ENCODE measurements around the gene FLAD1. TPM values are rescaled to one million over a fixed set of nuclear protein-coding genes. Genes with fewer than 3 reads are reported as not detected.
A peak's percentile ranks its signal among the peaks of the same experiment; 100 is the strongest.

FLAD1 gene
- total RNA-seq, 1 experiment from 2014 or later = 97.0 TPM

- Histone ChIP-seq H2BK5ac (ENCODE audit: insufficient read length, low read length) (no peak overlapping the region), H3T11ph (ENCODE audit: low read length) (no peak overlapping the region), H3K23ac (ENCODE audit: insufficient read length, low read depth, low read length) (no peak overlapping the region), H3K9ac (ENCODE audit: extremely low read depth, insufficient read length, low read length) (no peak overlapping the region), H3K23me2 (ENCODE audit: insufficient read length, low read depth, low read length, poor library complexity, severe bottlenecking) (peaks cover 4% of the 10 kb centered on the region), H3K4me2 (ENCODE audit: insufficient read depth, insufficient read length, low read length) (no peak overlapping the region), H3K14ac (ENCODE audit: insufficient read depth, low read length) (no peak overlapping the region), H4K5ac (ENCODE audit: insufficient read length, low read depth, low read length) (no peak overlapping the region), H3K4me1 (ENCODE audit: insufficient read depth, low read length) (no peaks in the 10 kb centered on the region; the same call in 1 of the 2 replicates), H4K91ac (ENCODE audit: insufficient read length, low read depth, low read length) (no peak overlapping the region), H2AK5ac (ENCODE audit: insufficient read length, low read length) (no peak overlapping the region), H2BK20ac (ENCODE audit: low read depth, low read length, poor library complexity, severe bottlenecking) (no peak overlapping the region), H2BK15ac (ENCODE audit: low read depth, low read length) (no peak overlapping the region), H3K4ac (ENCODE audit: low read depth, low read length) (no peak overlapping the region), H2BK12ac (ENCODE audit: insufficient read length, low read depth, low read length) (no peak overlapping the region), H3K9me3 (ENCODE audit: control insufficient read depth, low read depth, low read length) (no peaks in the 10 kb centered on the region), H2BK120ac (ENCODE audit: low read depth, low read length, poor library complexity, severe bottlenecking) (no peak overlapping the region), H4K20me1 (ENCODE audit: control insufficient read depth, insufficient read depth, insufficient read length) (no peaks in the 10 kb centered on the region), H3K27me3 (ENCODE audit: insufficient read depth, low read length) (no peaks in the 10 kb centered on the region), H4K8ac (replicated peaks; ENCODE audit: insufficient read length, low read depth, low read length) (no peak overlapping the region), H2AFZ (ENCODE audit: low read length) (no peak overlapping the region), H3K79me2 (ENCODE audit: insufficient read depth, low read length) (no peaks in the 10 kb centered on the region), H3K27ac (ENCODE audit: insufficient read length, low read depth, low read length) (no peak overlapping the region), H3K79me1 (ENCODE audit: insufficient read depth, low read depth, low read length, poor library complexity, severe bottlenecking) (no peaks in the 10 kb centered on the region), H3K18ac (ENCODE audit: insufficient read length, low read depth, low read length) (no peak overlapping the region), H3K56ac (ENCODE audit: insufficient read length, low read depth, low read length) (no peak overlapping the region)
- no CpG with 5 or more reads among the region's 3 CpGs for whole genome bisulfite sequencing (ENCODE audit: extremely low coverage, insufficient read length, low lambda C conversion rate)
- Mint-ChIP-seq H3K4me3 (no peak overlapping the region), H3K27me3 (ENCODE audit: low read depth) (peaks cover 3% of the 10 kb centered on the region), H3K27ac (no peak overlapping the region), H3K9me3 (peaks cover 0 to 2% of the 10 kb centered on the region in 2 experiments; a peak in 2 of 5 replicates), H3K36me3 (ENCODE audit: insufficient read depth in 1 of 3, low read depth in 3 of 3) (peaks cover 10 to 20% (median 17%) of the 10 kb centered on the region in 3 experiments; a peak in 6 of 7 replicates), H3K4me1 (peaks cover 8 to 20% of the 10 kb centered on the region in 2 experiments)
- peak; percentile 22 for DNase-seq
- no peak for TF ChIP-seq CTCF (conservative IDR thresholded peaks at IDR 0.05)
Measured at GRCh38 chr1:154994591-154994990, 11.4 kb downstream of the FLAD1 start.

All from H9 (cell line).